Neuronal stem cell (in vitro differentiated cells): ENCODE data around the gene DVL3.
"Not testable (repeated sequence)": the region's sequence is repeated elsewhere in the genome, so short reads cannot be mapped to it uniquely, and the experiment has no call there.

Source experiments
- DNase-seq: peaks from one replicate; pipeline ENCODE4 v3.0.0-alpha.2; 2013; ENCODE audit warnings: low spot score
- H2AFZ ChIP-seq: one replicate; pipeline ENCODE4 v1.6.1; 2013; ENCODE audit warnings: mild to moderate bottlenecking, low read length, inconsistent platforms
- H2AK5ac ChIP-seq: 2 replicates; pipeline ENCODE4 v1.6.1; 2013; ENCODE audit warnings: low read depth, mild to moderate bottlenecking, inconsistent platforms, low read length, moderate library complexity, mixed read lengths
- H2BK120ac ChIP-seq: 2 replicates; pipeline ENCODE4 v1.6.1; 2013; ENCODE audit warnings: low read depth, mild to moderate bottlenecking, inconsistent platforms, low read length, moderate library complexity, mixed read lengths
- H2BK12ac ChIP-seq: one replicate; pipeline ENCODE4 v1.6.1; 2013; ENCODE audit warnings: low read length, inconsistent platforms
- H2BK15ac ChIP-seq: 2 replicates; pipeline ENCODE4 v1.6.1; 2013; ENCODE audit warnings: mild to moderate bottlenecking, low read length, inconsistent platforms, mixed read lengths
- H2BK5ac ChIP-seq: one replicate; pipeline ENCODE4 v1.6.1; 2013; ENCODE audit warnings: inconsistent platforms, mild to moderate bottlenecking, low read length, moderate library complexity
- H3K14ac ChIP-seq: one replicate; pipeline ENCODE4 v1.6.1; 2013; ENCODE audit warnings: low read length, inconsistent platforms
- H3K18ac ChIP-seq: 2 replicates; pipeline ENCODE4 v1.6.1; 2013; ENCODE audit warnings: low read length, inconsistent platforms
- H3K23ac ChIP-seq: 2 replicates; pipeline ENCODE4 v1.6.1; 2013; ENCODE audit warnings: low read depth, mild to moderate bottlenecking, mixed read lengths, low read length, inconsistent platforms; ENCODE audit not compliant: poor library complexity
- H3K27ac ChIP-seq: replicated peaks from 3 replicates; pipeline ENCODE4 v1.5.1; 2013; ENCODE audit warnings: low read length, inconsistent platforms
- H3K27me3 ChIP-seq, 3 experiments: 2 replicates each; pipeline ENCODE4 v1.6.1; 2013; ENCODE audit warnings: low read length in 3 of 3, mild to moderate bottlenecking in 2 of 3, inconsistent platforms in 1 of 3, low read depth in 1 of 3, mixed read lengths in 1 of 3, moderate library complexity in 1 of 3; ENCODE audit not compliant: control insufficient read depth in 3 of 3, insufficient read depth in 3 of 3
- H3K36me3 ChIP-seq, 2 donors: replicated peaks in 1 of 2; 2 replicates each; pipeline ENCODE4 v1.6.1; 2013; ENCODE audit warnings: low read length in 2 of 2; ENCODE audit not compliant: control insufficient read depth in 2 of 2, insufficient read depth in 2 of 2
- H3K4ac ChIP-seq: 2 replicates; pipeline ENCODE4 v1.6.1; 2013; ENCODE audit warnings: inconsistent platforms, mild to moderate bottlenecking, low read length, moderate library complexity
- H3K4me1 ChIP-seq, 2 donors: 1 replicate in 1 of 2; 2 replicates in 1 of 2; pipeline ENCODE4 v1.6.1; 2013; ENCODE audit warnings: low read length in 2 of 2, low read depth in 1 of 2; ENCODE audit not compliant: control insufficient read depth in 2 of 2, insufficient read depth in 1 of 2
- H3K4me2 ChIP-seq: one replicate; pipeline ENCODE4 v1.6.1; 2013; ENCODE audit warnings: mild to moderate bottlenecking, low read length, inconsistent platforms; ENCODE audit not compliant: insufficient read depth, poor library complexity, severe bottlenecking
- H3K4me3 ChIP-seq, 2 donors: 2 replicates each; pipeline ENCODE4 v1.5.1; 2013; ENCODE audit warnings: low read length in 2 of 2, mild to moderate bottlenecking in 2 of 2, inconsistent platforms in 1 of 2, moderate library complexity in 1 of 2
- H3K79me1 ChIP-seq: one replicate; pipeline ENCODE4 v1.6.1; 2013; ENCODE audit warnings: low read depth, mild to moderate bottlenecking, inconsistent platforms, low read length, moderate library complexity
- H3K9ac ChIP-seq: one replicate; pipeline ENCODE4 v1.6.1; 2013; ENCODE audit warnings: mild to moderate bottlenecking, low read depth, low read length, inconsistent platforms; ENCODE audit not compliant: poor library complexity
- H3K9me3 ChIP-seq, 2 donors: replicated peaks in 1 of 2; 2 replicates each; pipeline versions ENCODE3 to v1.6.1; 2013; ENCODE audit warnings: low read length in 2 of 2, mild to moderate bottlenecking in 2 of 2, inconsistent platforms in 1 of 2, low read depth in 1 of 2, mixed read lengths in 1 of 2, moderate library complexity in 1 of 2; ENCODE audit not compliant: control insufficient read depth in 2 of 2, insufficient read depth in 1 of 2
- H4K8ac ChIP-seq: one replicate; pipeline ENCODE4 v1.6.1; 2013; ENCODE audit warnings: low read depth, mild to moderate bottlenecking, inconsistent platforms, low read length, moderate library complexity
- H4K91ac ChIP-seq: one replicate; pipeline ENCODE4 v1.6.1; 2013; ENCODE audit warnings: low read length, low read depth, mild to moderate bottlenecking, inconsistent platforms; ENCODE audit not compliant: poor library complexity
- WGBS, 2 donors: extraction: QIAGEN DNeasy Blood & Tissue Kit; methylation state at CpG; one replicate each; pipeline ENCODE4 v1.1.7; 2013; ENCODE audit warnings: missing lambda C conversion rate in 2 of 2, mixed read lengths in 1 of 2; ENCODE audit not compliant: insufficient read length in 2 of 2, insufficient replicate concordance in 1 of 2; ENCODE audit errors: extremely low coverage in 2 of 2; 5-methylcytosine and 5-hydroxymethylcytosine counted together

Gene DVL3

DNA sequence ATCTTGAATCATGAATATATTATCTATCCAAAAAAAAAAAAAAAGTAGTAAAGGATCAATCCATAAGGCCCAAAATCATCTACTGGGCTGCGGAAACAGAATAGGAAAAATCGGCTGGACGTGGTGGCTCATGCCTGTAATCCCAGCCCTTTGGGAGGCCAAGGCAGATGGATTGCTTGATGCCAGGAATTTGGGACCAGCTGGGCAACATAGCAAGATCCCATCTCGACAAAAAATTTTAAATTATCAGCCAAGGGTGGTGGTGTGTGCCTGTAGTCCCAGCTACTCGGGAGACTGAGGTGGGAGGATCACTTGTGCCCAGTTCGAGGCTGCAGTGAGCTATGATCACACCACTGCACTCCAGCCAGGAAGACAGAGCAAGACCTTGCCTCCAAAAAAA lies 6.1 kb upstream of the DVL3 start:
- H3K4me1 ChIP-seq = no peaks in the 10 kb centered on the region
- H2BK5ac ChIP-seq = no peak overlapping the region
- H3K14ac ChIP-seq = no peak overlapping the region

DNA sequence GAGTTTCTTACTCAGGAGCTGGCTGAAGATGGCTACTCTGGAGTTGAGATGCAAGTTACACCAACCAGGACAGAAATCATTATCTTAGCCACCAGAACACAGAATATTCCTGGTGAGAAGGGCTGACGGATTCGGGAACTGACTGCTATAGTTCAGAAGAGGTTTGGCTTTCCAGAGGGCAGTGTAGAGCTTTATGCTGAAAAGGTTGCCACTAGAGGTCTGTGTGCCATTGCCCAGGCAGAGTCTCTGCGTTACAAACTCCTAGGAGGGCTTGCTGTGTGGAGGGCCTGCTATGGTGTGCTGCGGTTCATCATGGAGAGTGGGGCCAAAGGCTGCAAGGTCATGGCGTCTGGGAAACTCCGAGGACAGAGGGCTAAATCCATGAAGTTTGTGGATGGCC lies 5.4 kb upstream of the DVL3 start:
- WGBS, 2 donors = no CpG with 5 or more reads among the region's 6 CpGs
- not testable (repeated sequence) for H3K79me1 ChIP-seq, H3K4me2 ChIP-seq, H2AK5ac ChIP-seq, H4K8ac ChIP-seq, H3K27me3 ChIP-seq, H2BK120ac ChIP-seq, H2BK5ac ChIP-seq, H3K4me1 ChIP-seq, H2AFZ ChIP-seq, DNase-seq, H3K27ac ChIP-seq, H3K14ac ChIP-seq, H3K9ac ChIP-seq, H4K91ac ChIP-seq, H3K9me3 ChIP-seq, H2BK12ac ChIP-seq, H3K4me3 ChIP-seq, H3K23ac ChIP-seq, H3K4ac ChIP-seq, H3K18ac ChIP-seq, H2BK15ac ChIP-seq
- peaks cover 3 to 18% of the 10 kb centered on the region in 2 donors for H3K36me3 ChIP-seq

More for the DNA sequence above, 6.1 kb upstream of the DVL3 start:
- Histone ChIP-seq H2BK12ac (no peak overlapping the region), H3K9me3 (no peaks in the 10 kb centered on the region), H2BK15ac (no peak overlapping the region), H3K9ac (no peak overlapping the region), H2BK120ac (no peak overlapping the region), H3K27me3 (no peaks in the 10 kb centered on the region), H3K27ac (no peak overlapping the region), H4K91ac (no peak overlapping the region), H3K4ac (no peak overlapping the region), H3K18ac (no peak overlapping the region), H4K8ac (no peak overlapping the region), H3K36me3 (peaks cover 8 to 24% of the 10 kb centered on the region in 2 donors), H2AFZ (no peak overlapping the region), H3K23ac (no peak overlapping the region), H3K4me3 (no peak overlapping the region), H3K4me2 (no peak overlapping the region), H2AK5ac (no peak overlapping the region), H3K79me1 (no peaks in the 10 kb centered on the region)
- WGBS, 2 donors = no CpG with 5 or more reads among the region's 6 CpGs
- no peak for DNase-seq

DNA sequence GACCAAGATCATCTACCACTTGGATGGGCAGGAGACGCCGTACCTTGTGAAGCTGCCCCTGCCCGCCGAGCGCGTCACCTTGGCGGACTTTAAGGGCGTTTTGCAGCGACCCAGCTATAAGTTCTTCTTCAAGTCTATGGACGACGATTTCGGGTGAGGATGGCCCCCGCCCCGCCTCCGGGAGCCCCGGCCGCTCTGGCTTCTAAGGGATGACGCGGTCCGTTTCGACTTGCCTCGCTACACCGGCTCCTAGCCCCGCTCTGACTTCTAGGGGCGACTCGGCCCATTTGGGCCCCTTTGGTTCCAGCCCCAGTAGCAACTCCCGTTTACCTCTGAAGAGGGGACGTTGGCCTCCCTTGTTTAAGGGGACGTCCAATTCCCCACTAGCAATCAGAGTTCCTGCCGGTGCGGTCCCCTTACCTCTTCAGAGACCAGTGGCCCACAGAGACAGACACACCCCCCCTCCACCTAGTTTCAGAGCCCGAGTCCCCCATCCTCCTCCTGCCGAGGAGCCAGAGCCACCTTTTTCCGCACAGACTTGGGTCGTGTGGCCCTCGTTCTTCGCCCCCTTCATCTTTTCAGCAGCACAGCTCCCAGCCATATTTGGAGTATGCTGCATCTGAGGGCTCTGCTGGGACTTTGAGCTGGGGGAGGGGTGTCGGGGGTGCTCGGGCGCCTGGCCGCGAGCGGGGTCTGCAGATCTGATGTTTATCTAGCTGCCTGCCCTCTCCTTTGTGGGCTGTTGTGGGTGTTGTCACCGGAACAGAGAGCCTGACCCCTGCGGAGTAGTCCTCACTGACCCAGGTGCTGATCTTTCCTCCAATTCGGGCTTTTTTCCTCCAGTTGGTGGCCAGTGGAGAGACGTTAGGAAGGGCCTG lies 706 bp downstream of the DVL3 start:
- Histone ChIP-seq H3K4me3 (peak overlapping the region; percentile 94 to 100), H3K27ac (peak overlapping the region; percentile 99), H2BK12ac (no peak overlapping the region), H3K23ac (no peak overlapping the region), H3K4ac (no peak overlapping the region), H3K18ac (peak overlapping the region; percentile 98), H3K79me1 (peaks cover 7% of the 10 kb centered on the region), H2BK120ac (peak overlapping the region; percentile 10), H4K91ac (no peak overlapping the region), H3K9ac (peak overlapping the region; percentile 96), H3K27me3 (no peaks in the 10 kb centered on the region), H3K4me2 (peak overlapping the region; percentile 80), H2BK15ac (no peak overlapping the region), H3K14ac (peak overlapping the region; percentile 89), H3K9me3 (no peaks in the 10 kb centered on the region), H4K8ac (no peak overlapping the region), H3K4me1 (peaks cover 7 to 10% of the 10 kb centered on the region in 2 donors), H2AFZ (peak overlapping the region; percentile 85), H2BK5ac (peak overlapping the region; percentile 93), H3K36me3 (peaks cover 0 to 12% of the 10 kb centered on the region in 2 donors), H2AK5ac (peak overlapping the region; percentile 94)
- no peak for DNase-seq
- no CpG with 5 or more reads among the region's 47 CpGs for WGBS, 2 donors

- Histone ChIP-seq H3K9me3 (no peaks in the 10 kb centered on the region), H3K4me1 (peaks cover 7 to 10% of the 10 kb centered on the region in 2 donors), H2BK15ac (no peak overlapping the region), H2AK5ac (no peak overlapping the region), H2BK12ac (no peak overlapping the region), H2AFZ (peak overlapping the region; percentile 85), H4K91ac (no peak overlapping the region), H3K4me2 (peak overlapping the region; percentile 80), H3K27ac (peak overlapping the region; percentile 99), H3K18ac (peak overlapping the region; percentile 98), H3K36me3 (peaks cover 0 to 12% of the 10 kb centered on the region in 2 donors), H3K14ac (no peak overlapping the region), H3K4me3 (peak overlapping the region; percentile 94 to 100), H3K4ac (peak overlapping the region; percentile 0), H3K23ac (no peak overlapping the region), H3K79me1 (peaks cover 7% of the 10 kb centered on the region), H2BK5ac (peak overlapping the region; percentile 93), H4K8ac (no peak overlapping the region), H3K27me3 (no peaks in the 10 kb centered on the region), H3K9ac (peak overlapping the region; percentile 89), H2BK120ac (no peak overlapping the region)
- no CpG with 5 or more reads among the region's 6 CpGs for WGBS, 2 donors
- DNase-seq = peak; percentile 58
Measured at GRCh38 chr3:184156522-184156955, 1.4 kb downstream of the DVL3 start.
